Measurements from ENCODE around the gene CCDC148.

GRCh38 chr2:158124896-158125295, 331.7 kb downstream of the CCDC148 start:
- TF ChIP-seq POLR2AphosphoS5 (IDR thresholded peaks at IDR 0.05; ENCODE audit: borderline replicate concordance, low read depth, low read length), result no peak
- TF ChIP-seq EZH2 (IDR thresholded peaks at IDR 0.05), result no peak
- TF ChIP-seq FOXP2 (optimal IDR thresholded peaks at IDR 0.05; ENCODE audit: control extremely low read depth, extremely low read length, insufficient read depth), result no peak
